Keratinocyte (primary cell): ENCODE measurements around the gene C20orf204. TPM values are rescaled to one million over a fixed set of nuclear protein-coding genes. Genes with fewer than 3 reads are reported as not detected.

Experiments used
- DNase-seq: peaks from one replicate; pipeline ENCODE4 v3.0.0-alpha.2; 2011; ENCODE audit warnings: low read depth, missing footprints, low spot score
- FAIRE-seq: peaks from 2 replicates; lab custom pipeline; 2011; peaks lifted over from hg19 to GRCh38; lab: Jason Lieb, UNC
- H2AFZ ChIP-seq: 2 replicates; pipeline ENCODE4 v1.6.0; 2012; ENCODE audit warnings: low read length, control low read depth, inconsistent platforms; ENCODE audit not compliant: control insufficient read depth
- H3K27ac ChIP-seq: 2 replicates; pipeline ENCODE4 v1.5.1; 2011; ENCODE audit warnings: low read length; ENCODE audit not compliant: control insufficient read depth, insufficient read depth
- H3K27me3 ChIP-seq: 3 replicates; pipeline ENCODE4 v1.6.0; 2011; ENCODE audit warnings: low read length; ENCODE audit not compliant: control insufficient read depth, insufficient read depth; ENCODE audit errors: extremely low read depth
- H3K36me3 ChIP-seq, 2 experiments: 2 replicates in 1 of 2; 3 replicates in 1 of 2; pipeline ENCODE4 v1.5.1; 2011; ENCODE audit warnings: low read length in 2 of 2, mild to moderate bottlenecking in 1 of 2; ENCODE audit not compliant: control insufficient read depth in 2 of 2, insufficient read depth in 2 of 2; ENCODE audit errors: extremely low read depth in 1 of 2
- H3K4me1 ChIP-seq: 3 replicates; pipeline ENCODE4 v1.5.1; 2011; ENCODE audit warnings: low read length; ENCODE audit not compliant: control insufficient read depth, insufficient read depth; ENCODE audit errors: extremely low read depth
- H3K4me2 ChIP-seq: 3 replicates; pipeline ENCODE4 v1.6.0; 2011; ENCODE audit warnings: low read depth, low read length; ENCODE audit not compliant: control insufficient read depth, insufficient read depth; ENCODE audit errors: extremely low read depth
- H3K4me3 ChIP-seq, 3 experiments: fragments of 200-600 bp in 1 of 3; sonication (generic) in 1 of 3; 2 replicates in 2 of 3; 3 replicates in 1 of 3; pipeline ENCODE4 v1.5.1; 2011 to 2016; ENCODE audit warnings: low read length in 3 of 3, mild to moderate bottlenecking in 3 of 3, control low read depth in 2 of 3, inconsistent platforms in 1 of 3, low read depth in 1 of 3, mixed read lengths in 1 of 3, mixed run types in 1 of 3, moderate library complexity in 1 of 3; ENCODE audit not compliant: control insufficient read depth in 2 of 3, insufficient read depth in 2 of 3; ENCODE audit errors: extremely low read depth in 1 of 3
- H3K79me2 ChIP-seq: 2 replicates; pipeline ENCODE4 v1.6.0; 2012; ENCODE audit warnings: low read length; ENCODE audit not compliant: control insufficient read depth, insufficient read depth
- H3K9ac ChIP-seq: 3 replicates; pipeline ENCODE4 v1.6.0; 2011; ENCODE audit warnings: low read length; ENCODE audit not compliant: control insufficient read depth, insufficient read depth; ENCODE audit errors: extremely low read depth
- H3K9me1 ChIP-seq: 3 replicates; pipeline ENCODE4 v1.6.0; 2011; ENCODE audit warnings: low read length; ENCODE audit not compliant: control insufficient read depth, insufficient read depth; ENCODE audit errors: extremely low read depth
- H3K9me3 ChIP-seq: 2 replicates; pipeline ENCODE4 v1.5.1; 2012; ENCODE audit warnings: low read depth, low read length; ENCODE audit not compliant: control insufficient read depth
- H4K20me1 ChIP-seq: 3 replicates; pipeline ENCODE4 v1.6.0; 2011; ENCODE audit warnings: low read length; ENCODE audit not compliant: control insufficient read depth, insufficient read depth; ENCODE audit errors: extremely low read depth
- CTCF ChIP-seq, 3 experiments: IDR thresholded peaks in 1 of 3; conservative IDR thresholded peaks in 1 of 3; optimal IDR thresholded peaks in 1 of 3; 2 replicates in 2 of 3; 3 replicates in 1 of 3; pipeline versions ENCODE3 to v1.5.1; 2011; ENCODE audit warnings: low read length in 3 of 3, mild to moderate bottlenecking in 3 of 3, moderate library complexity in 2 of 3, control low read depth in 1 of 3, inconsistent platforms in 1 of 3; ENCODE audit not compliant: insufficient read depth in 2 of 3; ENCODE audit errors: extremely low read depth in 1 of 3
- EZH2 ChIP-seq: IDR thresholded peaks from one replicate; pipeline ENCODE4 v1.6.1; 2012; ENCODE audit warnings: inconsistent platforms, mild to moderate bottlenecking, low read length, moderate library complexity
- dilution Hi-C: fragments of 300-500 bp; cut with MboI; formaldehyde crosslinking; loops from one replicate; pipeline ENCODE4 v1.7.0; 2020; ENCODE audit warnings: low sequenced_read_pairs; ENCODE audit not compliant: extremely low pct_ligation_motif_present
- polyA plus RNA-seq, 5 experiments: library from polyadenylated mRNA; depleted of rRNA in 3 of 5; stranded (reverse) in 3 of 5; stranded (forward) in 1 of 5; unstranded in 1 of 5; fragments of >200 nt; gene quantifications; 1 replicate in 1 of 5; 2 replicates in 3 of 5; 3 replicates in 1 of 5; pipeline versions ENCODE4 v1.2.1 to v1.2.3, GENCODE V29; 2011 to 2012; ENCODE audit warnings: missing spikeins in 2 of 5, low read depth in 1 of 5, low replicate concordance in 1 of 5

Gene C20orf204
- polyA plus RNA-seq, 1 donor (not counting 4 experiments of a cell fraction or from before 2014, with no cell fraction given) = 0.08 TPM

DNA sequence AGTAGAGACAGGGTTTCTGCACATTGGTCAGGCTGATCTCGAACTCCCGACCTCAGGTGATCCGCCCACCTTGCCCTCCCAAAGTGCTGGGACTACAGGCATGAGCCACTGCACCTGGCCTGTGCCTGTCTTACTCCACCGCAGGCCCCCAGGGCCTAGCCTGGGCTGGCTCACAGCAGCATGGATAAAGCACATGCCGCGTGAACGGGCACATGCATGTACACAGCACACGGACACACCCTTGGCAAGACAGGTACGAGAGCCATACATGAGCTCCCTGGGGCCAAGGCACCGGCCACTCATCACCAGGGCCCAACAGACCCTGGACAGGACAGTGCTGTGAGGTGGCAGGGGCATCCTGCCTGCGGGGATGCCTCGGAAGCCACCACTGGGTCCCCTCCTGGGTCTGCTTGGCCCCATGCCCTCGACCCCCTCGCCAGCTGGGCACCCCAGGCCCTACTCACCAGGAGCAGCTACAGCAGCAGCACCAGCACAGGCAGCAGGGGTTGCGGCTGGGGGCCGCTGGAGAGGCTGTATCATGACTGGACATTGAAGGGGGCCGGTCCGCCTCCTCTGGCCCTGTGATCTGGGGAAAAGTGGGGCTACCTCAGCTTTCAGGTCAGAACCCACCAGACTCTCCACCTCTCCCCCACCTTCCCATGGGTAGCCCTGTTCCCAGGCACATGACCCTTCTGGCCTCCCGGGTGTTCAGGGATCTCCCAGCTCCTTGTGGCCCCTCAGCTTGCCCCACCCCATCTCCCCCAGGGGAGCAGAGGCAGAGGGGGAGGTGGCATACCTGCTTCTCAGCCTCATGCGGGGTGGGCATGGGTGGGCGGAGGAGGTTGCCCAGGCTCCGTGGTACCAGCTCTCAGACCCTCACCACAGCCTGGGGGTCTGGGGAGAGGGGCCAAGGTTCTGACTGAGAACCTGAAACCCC, 40.3 kb downstream of the C20orf204 start:
- H3K9me3 ChIP-seq = no peaks in the 10 kb centered on the region
- no peaks in the 10 kb centered on the region for H3K27me3 ChIP-seq
- H3K27ac ChIP-seq = no peak overlapping the region
- peaks cover 2% of the 10 kb centered on the region for H3K79me2 ChIP-seq
- H3K9ac ChIP-seq = no peak overlapping the region
- dilution Hi-C loops = no loop called here
- FAIRE-seq (no peak), DNase-seq (no peak)
- no peaks in the 10 kb centered on the region for H3K9me1 ChIP-seq
- H3K36me3 ChIP-seq = peaks cover 0 to 10% of the 10 kb centered on the region in 2 experiments
- no peak overlapping the region for H3K4me3 ChIP-seq
- TF ChIP-seq CTCF (optimal IDR thresholded peaks at IDR 0.05 in 1 of 3, IDR thresholded peaks at IDR 0.05 in 1 of 3, conservative IDR thresholded peaks at IDR 0.05 in 1 of 3; ENCODE audit: extremely low read depth in 1 of 3, insufficient read depth in 2 of 3, low read length in 3 of 3) = no peak
- no peak for TF ChIP-seq EZH2
- peaks cover 13% of the 10 kb centered on the region for H3K4me1 ChIP-seq
- no peak overlapping the region for H2AFZ ChIP-seq
- H4K20me1 ChIP-seq = no peaks in the 10 kb centered on the region
- H3K4me2 ChIP-seq = no peak overlapping the region

- H3K36me3 ChIP-seq = peaks cover 0 to 9% of the 10 kb centered on the region in 2 experiments
- dilution Hi-C loops = no loop called here
- H3K9me1 ChIP-seq = no peaks in the 10 kb centered on the region
- no peak overlapping the region for H3K4me2 ChIP-seq
- FAIRE-seq = no peak
- no peak overlapping the region for H2AFZ ChIP-seq
- H3K4me1 ChIP-seq = peaks cover 13% of the 10 kb centered on the region
- no peak overlapping the region for H3K4me3 ChIP-seq
- DNase-seq = no peak
- no peak overlapping the region for H3K27ac ChIP-seq
- peaks cover 2% of the 10 kb centered on the region for H3K79me2 ChIP-seq
- H3K9me3 ChIP-seq = no peaks in the 10 kb centered on the region
- H3K9ac ChIP-seq = no peak overlapping the region
- H4K20me1 ChIP-seq = no peaks in the 10 kb centered on the region
- H3K27me3 ChIP-seq = peaks cover 6% of the 10 kb centered on the region
- no peak for TF ChIP-seq EZH2
These were observed 41.1 kb downstream of the C20orf204 start for GRCh38 chr20:64077094-64077493.
